ENCODE results near the gene JAK2.
"Not testable (repeated sequence)": the region's sequence is repeated elsewhere in the genome, so short reads cannot be mapped to it uniquely, and the experiment has no call there.

JAK2 gene

DNA sequence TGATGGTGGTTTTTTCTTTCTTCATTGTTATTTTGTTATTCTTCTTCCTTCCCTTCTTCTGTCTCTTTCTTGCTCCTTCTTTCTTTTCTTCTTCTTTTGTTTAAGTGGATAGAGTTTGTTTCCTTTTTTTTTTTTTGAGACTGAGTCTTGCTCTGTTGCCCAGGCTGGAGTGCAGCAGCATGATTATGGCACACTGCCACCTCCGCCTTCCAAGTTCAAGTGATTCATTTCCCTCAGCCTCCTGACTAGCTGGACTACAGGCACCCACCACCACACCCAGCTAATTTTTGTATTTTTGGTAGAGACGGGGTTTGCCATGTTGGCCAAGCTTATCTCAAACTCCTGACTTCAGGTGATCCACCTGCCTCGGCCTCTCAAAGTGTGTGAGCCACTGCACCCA is 40.3 kb downstream of the JAK2 start:
- H3K36me3 ChIP-seq (ENCODE audit: low read length) = peaks cover 3% of the 10 kb centered on the region; the same call in 1 of the 2 replicates
- TF ChIP-seq, protein P1, sequence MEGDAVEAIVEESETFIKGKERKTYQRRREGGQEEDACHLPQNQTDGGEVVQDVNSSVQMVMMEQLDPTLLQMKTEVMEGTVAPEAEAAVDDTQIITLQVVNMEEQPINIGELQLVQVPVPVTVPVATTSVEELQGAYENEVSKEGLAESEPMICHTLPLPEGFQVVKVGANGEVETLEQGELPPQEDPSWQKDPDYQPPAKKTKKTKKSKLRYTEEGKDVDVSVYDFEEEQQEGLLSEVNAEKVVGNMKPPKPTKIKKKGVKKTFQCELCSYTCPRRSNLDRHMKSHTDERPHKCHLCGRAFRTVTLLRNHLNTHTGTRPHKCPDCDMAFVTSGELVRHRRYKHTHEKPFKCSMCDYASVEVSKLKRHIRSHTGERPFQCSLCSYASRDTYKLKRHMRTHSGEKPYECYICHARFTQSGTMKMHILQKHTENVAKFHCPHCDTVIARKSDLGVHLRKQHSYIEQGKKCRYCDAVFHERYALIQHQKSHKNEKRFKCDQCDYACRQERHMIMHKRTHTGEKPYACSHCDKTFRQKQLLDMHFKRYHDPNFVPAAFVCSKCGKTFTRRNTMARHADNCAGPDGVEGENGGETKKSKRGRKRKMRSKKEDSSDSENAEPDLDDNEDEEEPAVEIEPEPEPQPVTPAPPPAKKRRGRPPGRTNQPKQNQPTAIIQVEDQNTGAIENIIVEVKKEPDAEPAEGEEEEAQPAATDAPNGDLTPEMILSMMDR (IDR thresholded peaks at IDR 0.05; ENCODE audit: insufficient read depth, low read length, poor library complexity, severe bottlenecking) = no peak
- no peak for TF ChIP-seq EZH2phosphoT487 (conservative IDR thresholded peaks at IDR 0.05; ENCODE audit: low read length)

DNA sequence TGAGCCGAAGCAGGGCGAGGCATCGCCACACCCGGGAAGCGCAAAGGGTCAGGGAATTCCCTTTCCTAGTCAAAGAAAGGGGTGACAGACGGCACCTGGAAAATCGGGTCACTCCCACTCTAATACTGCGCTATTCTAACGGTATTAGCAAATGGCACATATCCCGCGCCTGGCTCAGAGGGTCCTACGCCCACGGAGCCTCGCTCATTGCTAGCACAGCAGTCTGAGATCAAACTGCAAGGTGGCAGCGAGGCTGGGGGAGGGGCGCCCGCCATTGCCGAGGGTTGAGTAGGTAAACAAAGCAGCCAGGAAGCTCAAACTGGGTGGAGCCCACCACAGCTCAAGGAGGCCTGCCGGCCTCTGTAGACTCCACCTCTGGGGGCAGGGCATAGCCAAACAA is 46.9 kb downstream of the JAK2 start:
- H3K9me3 ChIP-seq (ENCODE audit: insufficient read depth, low read length); H3K79me2 ChIP-seq (ENCODE audit: insufficient read depth, low read length); H3K9ac ChIP-seq (ENCODE audit: low read length); H4K20me1 ChIP-seq (ENCODE audit: low read depth, low read length); H3K9me2 ChIP-seq (replicated peaks; ENCODE audit: insufficient read depth, low read length); H2AFZ ChIP-seq (ENCODE audit: low read depth, low read length, severe bottlenecking); H3K4me3 ChIP-seq (ENCODE audit: insufficient read depth, low read length, poor library complexity, severe bottlenecking); H3K4me2 ChIP-seq (ENCODE audit: low read depth, low read length, poor library complexity, severe bottlenecking); H3K27me3 ChIP-seq (ENCODE audit: low read length); H3F3A ChIP-seq (ENCODE audit: insufficient read depth); H3K36me3 ChIP-seq (ENCODE audit: low read length); H3K27ac ChIP-seq (ENCODE audit: low read depth, low read length): not testable (repeated sequence)

More for the DNA sequence above, 40.3 kb downstream of the JAK2 start:
- no peaks in the 10 kb centered on the region for H3K27me3 ChIP-seq (ENCODE audit: low read length)
- H3K79me2 ChIP-seq (ENCODE audit: insufficient read depth, low read length) = no peaks in the 10 kb centered on the region
- H4K20me1 ChIP-seq (ENCODE audit: low read depth, low read length) = no peaks in the 10 kb centered on the region
- no peak overlapping the region for H3K4me2 ChIP-seq (ENCODE audit: low read depth, low read length, poor library complexity, severe bottlenecking)
- H3F3A ChIP-seq (ENCODE audit: insufficient read depth) = no peaks in the 10 kb centered on the region
- no peak overlapping the region for H3K9ac ChIP-seq (ENCODE audit: low read length)
- H3K4me3 ChIP-seq (ENCODE audit: insufficient read depth, low read length, poor library complexity, severe bottlenecking) = no peak overlapping the region
- H3K9me2 ChIP-seq (replicated peaks; ENCODE audit: insufficient read depth, low read length) = no peaks in the 10 kb centered on the region
- H3K9me3 ChIP-seq (ENCODE audit: insufficient read depth, low read length) = no peaks in the 10 kb centered on the region
- no peak overlapping the region for H2AFZ ChIP-seq (ENCODE audit: low read depth, low read length, severe bottlenecking)
- H3K27ac ChIP-seq (ENCODE audit: low read depth, low read length) = no peak overlapping the region

DNA sequence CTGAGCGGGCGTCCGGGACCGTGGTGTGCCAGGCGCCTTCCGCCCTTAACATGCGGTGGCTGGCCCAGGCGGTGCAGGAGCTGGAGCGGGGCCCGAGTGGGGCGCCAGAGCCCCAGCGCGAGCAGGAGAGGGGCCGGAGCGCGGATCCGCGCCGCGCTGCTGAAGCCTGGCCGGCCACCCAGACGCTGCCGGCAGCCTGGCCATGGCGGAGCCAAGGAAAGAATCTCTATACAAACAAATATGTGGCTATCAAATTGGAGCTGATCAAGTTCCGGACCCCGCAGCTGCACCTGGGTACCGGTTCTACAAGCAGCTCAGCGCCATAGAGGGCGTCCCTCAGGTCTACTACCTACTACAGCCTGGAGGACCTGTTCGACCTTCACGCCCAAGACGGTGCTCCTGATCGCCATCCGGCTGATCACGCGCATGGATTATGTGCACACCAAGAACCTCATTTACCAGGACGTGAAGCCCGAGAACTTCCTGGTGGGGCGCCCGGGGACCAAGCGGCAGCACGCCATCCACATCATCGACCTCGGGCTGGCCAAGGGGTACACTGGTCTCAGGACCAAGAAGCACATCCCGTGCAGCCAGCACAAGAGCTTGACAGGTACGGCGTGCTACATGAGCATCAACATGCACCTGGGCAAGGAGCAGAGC is 55.8 kb downstream of the JAK2 start:
- Histone ChIP-seq H3K4me2 (ENCODE audit: low read depth, low read length, poor library complexity, severe bottlenecking) (no peak overlapping the region), H2AFZ (ENCODE audit: low read depth, low read length, severe bottlenecking) (no peak overlapping the region), H3K4me3 (ENCODE audit: insufficient read depth, low read length, poor library complexity, severe bottlenecking) (no peak overlapping the region), H3K9me2 (replicated peaks; ENCODE audit: insufficient read depth, low read length) (no peaks in the 10 kb centered on the region), H3K79me2 (ENCODE audit: insufficient read depth, low read length) (no peaks in the 10 kb centered on the region), H3F3A (ENCODE audit: insufficient read depth) (no peaks in the 10 kb centered on the region), H3K9me3 (ENCODE audit: insufficient read depth, low read length) (no peaks in the 10 kb centered on the region), H3K9ac (ENCODE audit: low read length) (no peak overlapping the region), H3K27ac (ENCODE audit: low read depth, low read length) (no peak overlapping the region), H3K36me3 (ENCODE audit: low read length) (0 out of 2 replicates have a peak, but pooled peaks cover 2% of the 10 kb centered on the region), H4K20me1 (ENCODE audit: low read depth, low read length) (no peaks in the 10 kb centered on the region), H3K27me3 (ENCODE audit: low read length) (no peaks in the 10 kb centered on the region)
- no peak for TF ChIP-seq EZH2phosphoT487 (conservative IDR thresholded peaks at IDR 0.05; ENCODE audit: low read length)
- TF ChIP-seq, protein P1 (IDR thresholded peaks at IDR 0.05; ENCODE audit: insufficient read depth, low read length, poor library complexity, severe bottlenecking) = no peak

DNA sequence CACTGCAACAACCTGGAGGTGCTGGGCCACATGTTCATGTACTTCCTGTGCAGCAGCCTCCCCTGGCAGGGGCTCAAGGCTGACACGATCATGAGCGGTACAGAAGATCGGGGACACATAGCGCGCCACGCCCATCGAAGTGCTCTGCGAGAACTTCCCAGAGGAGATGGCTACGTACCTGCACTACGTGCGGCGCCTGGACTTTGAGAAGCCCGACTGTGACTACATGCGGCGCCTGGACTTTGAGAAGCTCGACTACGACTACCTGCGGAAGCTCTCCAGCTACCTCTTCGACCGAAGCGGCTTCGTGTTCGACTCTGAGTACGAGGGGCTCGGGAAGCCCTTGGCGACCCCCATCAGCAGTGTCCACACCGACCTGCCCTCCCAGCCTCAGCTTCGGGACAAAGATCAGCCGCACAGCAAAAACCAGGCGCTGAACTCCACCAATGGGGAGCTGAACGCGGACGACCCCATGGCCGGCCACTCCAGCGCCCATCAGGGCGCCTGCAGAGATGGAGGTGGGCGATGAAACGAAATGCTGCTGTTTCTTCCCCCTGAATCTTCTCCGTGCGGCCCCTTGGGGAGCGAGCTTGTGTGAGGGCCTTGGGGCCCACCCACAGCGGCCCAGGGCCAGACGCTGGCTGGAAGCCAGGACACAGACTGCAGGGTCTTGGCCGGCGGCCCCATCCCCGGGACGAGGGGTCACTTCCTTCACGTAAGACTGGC is 56.5 kb downstream of the JAK2 start:
- Histone ChIP-seq H3K27me3 (ENCODE audit: low read length) (no peaks in the 10 kb centered on the region), H2AFZ (ENCODE audit: low read depth, low read length, severe bottlenecking) (no peak overlapping the region), H3K4me3 (ENCODE audit: insufficient read depth, low read length, poor library complexity, severe bottlenecking) (no peak overlapping the region), H3K9me3 (ENCODE audit: insufficient read depth, low read length) (no peaks in the 10 kb centered on the region), H3K9me2 (replicated peaks; ENCODE audit: insufficient read depth, low read length) (no peaks in the 10 kb centered on the region), H3F3A (ENCODE audit: insufficient read depth) (no peaks in the 10 kb centered on the region), H3K36me3 (ENCODE audit: low read length) (0 out of 2 replicates have a peak, but pooled peaks cover 2% of the 10 kb centered on the region), H3K27ac (ENCODE audit: low read depth, low read length) (no peak overlapping the region), H4K20me1 (ENCODE audit: low read depth, low read length) (no peaks in the 10 kb centered on the region), H3K9ac (ENCODE audit: low read length) (no peak overlapping the region), H3K4me2 (ENCODE audit: low read depth, low read length, poor library complexity, severe bottlenecking) (no peak overlapping the region), H3K79me2 (ENCODE audit: insufficient read depth, low read length) (no peaks in the 10 kb centered on the region)
- TF ChIP-seq EZH2phosphoT487 (conservative IDR thresholded peaks at IDR 0.05; ENCODE audit: low read length) = no peak
- TF ChIP-seq, protein P1 (IDR thresholded peaks at IDR 0.05; ENCODE audit: insufficient read depth, low read length, poor library complexity, severe bottlenecking) = no peak
